HL-60 (cell line): ENCODE results near the gene EMP2.

ENCODE experiments used
- DNase-seq, 2 experiments: peaks; one replicate each; pipeline ENCODE4 v3.0.0-alpha.2; 2010 to 2020; ENCODE audit warnings: low read depth in 1 of 2, low spot score in 1 of 2
- H3K27ac ChIP-seq: fragments of 250-450 bp; sonication (Bioruptor Pico); replicated peaks from 2 replicates; pipeline ENCODE4 v1.5.1; 2020; ENCODE audit warnings: mild to moderate bottlenecking, moderate library complexity
- H3K27me3 ChIP-seq: fragments of 250-450 bp; sonication (Bioruptor Pico); 2 replicates; pipeline ENCODE4 v1.5.1; 2021; ENCODE audit warnings: mild to moderate bottlenecking, moderate library complexity; ENCODE audit not compliant: insufficient read depth, poor library complexity, severe bottlenecking
- H3K4me3 ChIP-seq: replicated peaks from 2 replicates; pipeline ENCODE4 v1.5.1; 2011; ENCODE audit warnings: mild to moderate bottlenecking, control low read depth, low read length; ENCODE audit not compliant: insufficient read depth
- GABPA ChIP-seq: IDR thresholded peaks from 2 replicates; pipeline ENCODE4 v1.6.1; 2012; ENCODE audit warnings: low read depth
- POLR2AphosphoS5 ChIP-seq: IDR thresholded peaks from 2 replicates; pipeline ENCODE4 v1.6.1; 2012; ENCODE audit warnings: low read depth
- SPI1 ChIP-seq: IDR thresholded peaks from 2 replicates; pipeline ENCODE4 v1.6.1; 2012; ENCODE audit warnings: low read depth, mild to moderate bottlenecking, borderline replicate concordance
- TF ChIP-seq, protein P1 (sequence below): IDR thresholded peaks from one replicate; pipeline ENCODE4 v1.5.1; 2011; ENCODE audit warnings: low read length, control low read depth, inconsistent platforms; ENCODE audit not compliant: insufficient read depth
- TF ChIP-seq, protein P2 (sequence below): IDR thresholded peaks from 2 replicates; pipeline ENCODE4 v1.6.1; 2012; ENCODE audit warnings: low read depth; ENCODE audit not compliant: insufficient replicate concordance

EMP2 gene

DNA sequence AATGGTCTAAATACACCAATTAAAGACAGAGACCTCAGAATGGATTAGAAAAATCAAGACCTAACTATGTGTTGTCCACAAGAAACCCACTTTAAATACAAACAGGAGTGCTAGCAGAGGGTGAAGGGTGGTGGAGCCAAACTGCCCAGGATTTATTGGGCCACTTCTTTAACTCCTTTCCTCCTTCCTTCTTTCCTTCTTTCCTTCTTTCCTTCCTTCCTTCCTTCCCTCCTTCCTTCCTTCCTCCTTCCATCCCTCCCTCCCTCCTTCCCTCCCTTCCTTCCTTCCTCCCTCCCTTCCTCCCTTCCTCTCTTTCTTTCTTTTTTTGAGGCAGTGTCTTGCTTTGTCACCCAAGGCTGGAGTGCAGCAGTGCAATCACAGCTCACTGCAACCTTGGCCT, 34.3 kb upstream of the EMP2 start:
- no peak for TF ChIP-seq POLR2AphosphoS5
- TF ChIP-seq, protein P1, sequence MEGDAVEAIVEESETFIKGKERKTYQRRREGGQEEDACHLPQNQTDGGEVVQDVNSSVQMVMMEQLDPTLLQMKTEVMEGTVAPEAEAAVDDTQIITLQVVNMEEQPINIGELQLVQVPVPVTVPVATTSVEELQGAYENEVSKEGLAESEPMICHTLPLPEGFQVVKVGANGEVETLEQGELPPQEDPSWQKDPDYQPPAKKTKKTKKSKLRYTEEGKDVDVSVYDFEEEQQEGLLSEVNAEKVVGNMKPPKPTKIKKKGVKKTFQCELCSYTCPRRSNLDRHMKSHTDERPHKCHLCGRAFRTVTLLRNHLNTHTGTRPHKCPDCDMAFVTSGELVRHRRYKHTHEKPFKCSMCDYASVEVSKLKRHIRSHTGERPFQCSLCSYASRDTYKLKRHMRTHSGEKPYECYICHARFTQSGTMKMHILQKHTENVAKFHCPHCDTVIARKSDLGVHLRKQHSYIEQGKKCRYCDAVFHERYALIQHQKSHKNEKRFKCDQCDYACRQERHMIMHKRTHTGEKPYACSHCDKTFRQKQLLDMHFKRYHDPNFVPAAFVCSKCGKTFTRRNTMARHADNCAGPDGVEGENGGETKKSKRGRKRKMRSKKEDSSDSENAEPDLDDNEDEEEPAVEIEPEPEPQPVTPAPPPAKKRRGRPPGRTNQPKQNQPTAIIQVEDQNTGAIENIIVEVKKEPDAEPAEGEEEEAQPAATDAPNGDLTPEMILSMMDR, result no peak
- no peak for TF ChIP-seq SPI1
- TF ChIP-seq GABPA, result no peak
- DNase-seq, result no peak
- peaks cover 2% of the 10 kb centered on the region for H3K27me3 ChIP-seq

DNA sequence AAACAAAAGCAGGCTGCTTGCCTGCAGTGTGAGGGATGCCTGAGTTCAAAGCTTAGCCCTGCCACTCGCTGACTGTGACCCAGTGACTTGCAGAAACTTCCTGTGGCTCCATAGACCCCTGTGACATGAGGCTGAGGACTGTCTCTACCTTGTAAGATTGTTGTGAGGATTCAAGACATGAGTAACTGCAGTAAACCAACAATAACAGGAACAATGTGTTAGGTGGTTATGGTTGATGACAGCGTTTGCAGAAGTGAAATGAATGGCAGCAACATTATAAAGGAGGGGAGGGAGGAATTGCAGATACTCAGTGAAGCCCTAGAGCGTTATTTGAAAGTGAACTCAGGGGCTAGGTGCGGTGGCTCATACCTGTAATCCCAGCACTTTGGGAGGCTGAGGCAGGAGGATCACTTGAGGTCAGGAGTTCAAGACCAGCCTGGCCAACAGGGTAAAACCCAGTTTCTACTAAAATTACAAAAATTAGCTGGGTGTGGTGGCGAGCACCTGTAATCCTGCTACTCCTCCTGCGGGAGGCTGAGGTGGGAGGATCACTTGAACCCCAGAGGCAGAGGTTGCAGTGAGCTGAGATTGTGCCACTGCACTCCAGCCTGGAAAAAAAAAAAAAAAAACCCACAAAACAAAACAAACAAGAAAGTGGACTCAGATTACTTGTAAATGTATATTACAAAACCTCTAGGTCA, 33.5 kb upstream of the EMP2 start:
- TF ChIP-seq, protein P2, sequence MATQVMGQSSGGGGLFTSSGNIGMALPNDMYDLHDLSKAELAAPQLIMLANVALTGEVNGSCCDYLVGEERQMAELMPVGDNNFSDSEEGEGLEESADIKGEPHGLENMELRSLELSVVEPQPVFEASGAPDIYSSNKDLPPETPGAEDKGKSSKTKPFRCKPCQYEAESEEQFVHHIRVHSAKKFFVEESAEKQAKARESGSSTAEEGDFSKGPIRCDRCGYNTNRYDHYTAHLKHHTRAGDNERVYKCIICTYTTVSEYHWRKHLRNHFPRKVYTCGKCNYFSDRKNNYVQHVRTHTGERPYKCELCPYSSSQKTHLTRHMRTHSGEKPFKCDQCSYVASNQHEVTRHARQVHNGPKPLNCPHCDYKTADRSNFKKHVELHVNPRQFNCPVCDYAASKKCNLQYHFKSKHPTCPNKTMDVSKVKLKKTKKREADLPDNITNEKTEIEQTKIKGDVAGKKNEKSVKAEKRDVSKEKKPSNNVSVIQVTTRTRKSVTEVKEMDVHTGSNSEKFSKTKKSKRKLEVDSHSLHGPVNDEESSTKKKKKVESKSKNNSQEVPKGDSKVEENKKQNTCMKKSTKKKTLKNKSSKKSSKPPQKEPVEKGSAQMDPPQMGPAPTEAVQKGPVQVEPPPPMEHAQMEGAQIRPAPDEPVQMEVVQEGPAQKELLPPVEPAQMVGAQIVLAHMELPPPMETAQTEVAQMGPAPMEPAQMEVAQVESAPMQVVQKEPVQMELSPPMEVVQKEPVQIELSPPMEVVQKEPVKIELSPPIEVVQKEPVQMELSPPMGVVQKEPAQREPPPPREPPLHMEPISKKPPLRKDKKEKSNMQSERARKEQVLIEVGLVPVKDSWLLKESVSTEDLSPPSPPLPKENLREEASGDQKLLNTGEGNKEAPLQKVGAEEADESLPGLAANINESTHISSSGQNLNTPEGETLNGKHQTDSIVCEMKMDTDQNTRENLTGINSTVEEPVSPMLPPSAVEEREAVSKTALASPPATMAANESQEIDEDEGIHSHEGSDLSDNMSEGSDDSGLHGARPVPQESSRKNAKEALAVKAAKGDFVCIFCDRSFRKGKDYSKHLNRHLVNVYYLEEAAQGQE, result no peak
- TF ChIP-seq SPI1 (no peak), POLR2AphosphoS5 (no peak), GABPA (no peak)
- TF ChIP-seq, protein P1, result no peak
- no peak overlapping the region for H3K27ac ChIP-seq
- no peak overlapping the region for H3K4me3 ChIP-seq
- no peak for DNase-seq
- H3K27me3 ChIP-seq, result no peaks in the 10 kb centered on the region

More for the DNA sequence above, 34.3 kb upstream of the EMP2 start:
- Histone ChIP-seq H3K4me3 (no peak overlapping the region), H3K27ac (no peak overlapping the region)

DNA sequence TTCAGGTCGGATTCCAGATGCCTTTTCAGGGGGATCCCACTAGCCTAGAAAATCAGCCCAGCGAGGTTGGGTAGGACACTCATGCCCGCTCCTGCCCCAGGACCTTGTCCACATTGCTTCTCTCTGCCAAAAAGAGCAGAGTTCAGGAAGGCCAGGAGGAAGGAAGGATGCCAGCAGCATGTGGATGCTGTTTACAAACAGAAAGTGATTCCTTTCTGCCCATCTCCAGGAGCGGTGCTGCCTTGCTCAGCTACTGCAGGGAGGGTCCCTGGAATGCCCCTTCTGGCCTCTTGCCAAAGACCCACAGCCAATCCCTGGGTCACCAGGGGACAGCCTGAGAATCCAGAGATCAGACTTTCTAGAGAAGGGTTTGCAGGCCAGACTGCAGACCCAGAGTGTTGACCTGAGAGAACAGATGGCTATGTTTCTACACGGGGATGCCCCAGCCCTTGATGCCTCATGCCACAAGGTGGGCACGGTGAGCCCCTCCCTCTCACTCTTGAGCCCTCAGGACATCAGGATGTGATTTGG, 32.3 kb upstream of the EMP2 start:
- DNase-seq, result no peak
- Histone ChIP-seq H3K4me3 (no peak overlapping the region), H3K27ac (no peak overlapping the region), H3K27me3 (no peaks in the 10 kb centered on the region)
- TF ChIP-seq POLR2AphosphoS5, result no peak
- TF ChIP-seq, protein P2, result no peak
- TF ChIP-seq, protein P1, result no peak
- no peak for TF ChIP-seq SPI1
- TF ChIP-seq GABPA, result no peak
